Measurements from ENCODE around the gene CYTH4.
"Not testable (repeated sequence)": the region's sequence is repeated elsewhere in the genome, so short reads cannot be mapped to it uniquely, and the experiment has no call there.

Gene CYTH4

GRCh38 chr22:37282385-37282677 lies at the start of gene CYTH4:
Gene CYTH4, plus strand, starts transcription at chr22:37282508. Its CDS starts 62 bp downstream, at chr22:37282570.
- DNase-seq: no peak

GRCh38 chr22:37233371-37233750 lies 48.9 kb upstream of the CYTH4 start:
- not testable (repeated sequence) for DNase-seq

- DNase-seq: no peak
Observed at GRCh38 chr22:37233751-37234631, 48.3 kb upstream of the CYTH4 start.

- no peak for DNase-seq
Observed at GRCh38 chr22:37234736-37235711, 47.3 kb upstream of the CYTH4 start.

- no peak for DNase-seq
Observed at GRCh38 chr22:37235897-37236607, 46.3 kb upstream of the CYTH4 start.

GRCh38 chr22:37237371-37238268 lies 44.7 kb upstream of the CYTH4 start:
- no peak for DNase-seq

GRCh38 chr22:37239336-37240239 lies 42.7 kb upstream of the CYTH4 start:
- no peak for DNase-seq

GRCh38 chr22:37240240-37240940 lies 41.9 kb upstream of the CYTH4 start:
- DNase-seq: no peak

- DNase-seq: no peak
Observed at GRCh38 chr22:37240941-37241320, 41.4 kb upstream of the CYTH4 start.

GRCh38 chr22:37241351-37242142 lies 40.8 kb upstream of the CYTH4 start:
- DNase-seq: no peak

GRCh38 chr22:37242395-37242918 lies 39.9 kb upstream of the CYTH4 start:
- DNase-seq: no peak

GRCh38 chr22:37243402-37244113 lies 38.8 kb upstream of the CYTH4 start:
- DNase-seq: no peak

GRCh38 chr22:37244114-37244921 lies 38.0 kb upstream of the CYTH4 start, which contains the start of gene RAC2:
Gene RAC2, minus strand, starts transcription at chr22:37244269. Its CDS starts 121 bp downstream, at chr22:37244148.
- no peak for DNase-seq

GRCh38 chr22:37244922-37245722 lies 37.2 kb upstream of the CYTH4 start:
- no peak for DNase-seq

GRCh38 chr22:37245740-37246139 lies 36.6 kb upstream of the CYTH4 start:
- DNase-seq: no peak

- DNase-seq: no peak
Observed at GRCh38 chr22:37248251-37248650, 34.1 kb upstream of the CYTH4 start.

- DNase-seq: no peak
Observed at GRCh38 chr22:37249986-37250385, 32.3 kb upstream of the CYTH4 start.
